Bronchial epithelial cell (primary cell): ENCODE measurements around the gene FAM76B. TPM values are rescaled to one million over a fixed set of nuclear protein-coding genes. Genes with fewer than 3 reads are reported as not detected.

Source experiments
- total RNA-seq: library from RNA; depleted of rRNA; stranded (reverse); fragments of >200 nt; gene quantifications from 2 replicates; pipeline ENCODE4 v1.2.1, GENCODE V29; 2014

Gene FAM76B
- total RNA-seq, 1 donor from 2014 or later = 22.9 TPM

Other genes with a start within 250 kb of the FAM76B start
- 52.7 and 53.8 TPM in 2 replicates for gene CEP57, start 716 bp upstream of the FAM76B start, total RNA-seq
- 15.0 and 19.3 TPM in 2 replicates for gene MTMR2, start 134.3 kb upstream of the FAM76B start, total RNA-seq